Peyer's patch (tissue), 4 donors: ENCODE data around the gene ABCA9.

Source experiments
- CTCF ChIP-seq, 6 experiments: fragments of 450-650 bp in 4 of 6; fragments of 200-600 bp in 2 of 6; sonication (generic) in 1 of 6; IDR thresholded peaks; one replicate each; pipeline ENCODE4 v1.5.1; 2017 to 2019; ENCODE audit warnings: antibody characterized with exemption in 6 of 6, mild to moderate bottlenecking in 3 of 6, moderate library complexity in 1 of 6
- POLR2A ChIP-seq, 2 donors: fragments of 450-650 bp; IDR thresholded peaks; one replicate each; pipeline ENCODE4 v1.5.1; 2017; ENCODE audit warnings: antibody characterized with exemption in 2 of 2, mild to moderate bottlenecking in 2 of 2, moderate library complexity in 2 of 2

- no peak for TF ChIP-seq CTCF (IDR thresholded peaks at IDR 0.05)
- no peak for TF ChIP-seq POLR2A (IDR thresholded peaks at IDR 0.05)
Observed at GRCh38 chr17:69030169-69030568, 30.6 kb downstream of the ABCA9 start.
